Measurements from ENCODE around the gene IGF1R. TPM values are rescaled to one million over a fixed set of nuclear protein-coding genes. Genes with fewer than 3 reads are reported as not detected.

The IGF1R gene
- total RNA-seq, 1 experiment from 2014 or later, result 71.3 TPM

- BruUV-seq (replicated peaks), result no TSS peak
- DNase-seq, result no peak
- CTCF ChIA-PET, result no interaction called here
- peaks cover 99% of the 10 kb centered on the region for H3K79me2 ChIP-seq (ENCODE audit: low read depth)
- H3K4me1 ChIP-seq (replicated peaks; ENCODE audit: insufficient read depth), result peaks cover 6% of the 10 kb centered on the region
- TF ChIP-seq EZH2 (IDR thresholded peaks at IDR 0.05; ENCODE audit: low read depth) (no peak), CTCF (conservative IDR thresholded peaks at IDR 0.05) (no peak)
- H3K36me3 ChIP-seq (ENCODE audit: low read depth), result no peaks in the 10 kb centered on the region
- no peak overlapping the region for H3K4me2 ChIP-seq
- H3K27ac ChIP-seq, result no peak overlapping the region
- 0 out of 2 replicates have a peak, but pooled peaks cover 8% of the 10 kb centered on the region for H4K20me1 ChIP-seq (ENCODE audit: insufficient read depth)
- POLR2A ChIA-PET (ENCODE audit: unreplicated experiment), result no interaction called here
- H2AFZ ChIP-seq, result no peak overlapping the region
- H3F3A ChIP-seq (ENCODE audit: insufficient read depth, low read depth), result no peaks in the 10 kb centered on the region; the same call in 1 of the 2 replicates
- no peak overlapping the region for H3K4me3 ChIP-seq
- intact Hi-C loops (cut with micrococcal nuclease; ENCODE audit: unreplicated experiment), result no loop called here
- no peaks in the 10 kb centered on the region for H3K9me2 ChIP-seq (ENCODE audit: insufficient read depth)
- H3K9me3 ChIP-seq (ENCODE audit: insufficient read depth, low read depth), result no peaks in the 10 kb centered on the region
- H3K27me3 ChIP-seq (ENCODE audit: insufficient read depth, low read depth), result no peaks in the 10 kb centered on the region
Measured at GRCh38 chr15:98720031-98720430, 71.7 kb downstream of the IGF1R start.

GRCh38 chr15:98720577-98721565 lies 72.5 kb downstream of the IGF1R start:
- Histone ChIP-seq H3K36me3 (ENCODE audit: low read depth) (no peaks in the 10 kb centered on the region), H3K27ac (no peak overlapping the region), H3K79me2 (ENCODE audit: low read depth) (peaks cover 99% of the 10 kb centered on the region), H3K4me1 (replicated peaks; ENCODE audit: insufficient read depth) (peaks cover 14% of the 10 kb centered on the region), H3F3A (ENCODE audit: insufficient read depth, low read depth) (peaks cover 2% of the 10 kb centered on the region; the same call in 1 of the 2 replicates), H3K9me2 (ENCODE audit: insufficient read depth) (no peaks in the 10 kb centered on the region), H2AFZ (no peak overlapping the region), H3K4me3 (no peak overlapping the region), H4K20me1 (ENCODE audit: insufficient read depth) (0 out of 2 replicates have a peak, but pooled peaks cover 6% of the 10 kb centered on the region), H3K4me2 (no peak overlapping the region), H3K27me3 (ENCODE audit: insufficient read depth, low read depth) (no peaks in the 10 kb centered on the region), H3K9me3 (ENCODE audit: insufficient read depth, low read depth) (no peaks in the 10 kb centered on the region)
- intact Hi-C loops (cut with micrococcal nuclease; ENCODE audit: unreplicated experiment), result no loop called here
- BruUV-seq (replicated peaks), result no TSS peak
- no peak for TF ChIP-seq EZH2 (IDR thresholded peaks at IDR 0.05; ENCODE audit: low read depth)
- ChIA-PET POLR2A (ENCODE audit: unreplicated experiment) (no interaction called here), CTCF (no interaction called here)
- no peak for DNase-seq

- H3K9me2 ChIP-seq (ENCODE audit: insufficient read depth), result no peaks in the 10 kb centered on the region
- no peaks in the 10 kb centered on the region for H3K36me3 ChIP-seq (ENCODE audit: low read depth)
- H3K27me3 ChIP-seq (ENCODE audit: insufficient read depth, low read depth), result no peaks in the 10 kb centered on the region
- no peaks in the 10 kb centered on the region for H4K20me1 ChIP-seq (ENCODE audit: insufficient read depth)
- no TSS peak for BruUV-seq (replicated peaks)
- ChIA-PET POLR2A (ENCODE audit: unreplicated experiment) (no interaction called here), CTCF (no interaction called here)
- H3F3A ChIP-seq (ENCODE audit: insufficient read depth, low read depth), result peaks cover 16% of the 10 kb centered on the region
- TF ChIP-seq CTCF (conservative IDR thresholded peaks at IDR 0.05) (no peak), EZH2 (IDR thresholded peaks at IDR 0.05; ENCODE audit: low read depth) (no peak)
- peaks cover 28% of the 10 kb centered on the region for H3K4me1 ChIP-seq (replicated peaks; ENCODE audit: insufficient read depth)
- intact Hi-C loops (cut with micrococcal nuclease; ENCODE audit: unreplicated experiment), result no loop called here
- no peak overlapping the region for H2AFZ ChIP-seq
- DNase-seq, result no peak
- H3K79me2 ChIP-seq (ENCODE audit: low read depth), result peaks cover 95% of the 10 kb centered on the region
- H3K4me3 ChIP-seq, result no peak overlapping the region
- no peak overlapping the region for H3K4me2 ChIP-seq
- no peaks in the 10 kb centered on the region for H3K9me3 ChIP-seq (ENCODE audit: insufficient read depth, low read depth)
- no peak overlapping the region for H3K27ac ChIP-seq
Measured at GRCh38 chr15:98722209-98722608, 73.9 kb downstream of the IGF1R start.
